Suprapubic skin (tissue), 4 donors: ENCODE results near the gene ALDH1L1. TPM values are rescaled to one million over a fixed set of nuclear protein-coding genes. Genes with fewer than 3 reads are reported as not detected.
A peak's percentile ranks its signal among the peaks of the same experiment; 100 is the strongest.

ENCODE experiments used
- DNase-seq, 2 donors: peaks; one replicate each; pipeline ENCODE4 v3.0.0-alpha.2; 2019; ENCODE audit warnings: low spot score in 2 of 2
- H3K27ac ChIP-seq: fragments of 200-600 bp; sonication (generic); one replicate; pipeline ENCODE4 v1.5.1; 2019
- H3K27me3 ChIP-seq: fragments of 200-600 bp; sonication (generic); one replicate; pipeline ENCODE4 v1.5.1; 2019
- H3K36me3 ChIP-seq: fragments of 200-600 bp; sonication (generic); one replicate; pipeline ENCODE4 v1.5.1; 2019
- H3K4me1 ChIP-seq: fragments of 200-600 bp; sonication (generic); one replicate; pipeline ENCODE4 v1.5.1; 2019
- H3K4me3 ChIP-seq: fragments of 200-600 bp; sonication (generic); one replicate; pipeline ENCODE4 v1.5.1; 2019; ENCODE audit warnings: mild to moderate bottlenecking
- H3K9me3 ChIP-seq: fragments of 200-600 bp; sonication (generic); one replicate; pipeline ENCODE4 v1.5.1; 2019
- EP300 ChIP-seq: sonication (generic); formaldehyde crosslinking; IDR thresholded peaks from one replicate; pipeline ENCODE4 v1.6.1; 2017; ENCODE audit warnings: antibody characterized with exemption
- POLR2A ChIP-seq, 2 donors: fragments of 450-650 bp; IDR thresholded peaks; one replicate each; pipeline ENCODE4 v1.6.1; 2017; ENCODE audit warnings: antibody characterized with exemption in 2 of 2, mild to moderate bottlenecking in 2 of 2, moderate library complexity in 2 of 2
- POLR2AphosphoS5 ChIP-seq, 3 donors: sonication (generic); formaldehyde crosslinking; IDR thresholded peaks; one replicate each; pipeline ENCODE4 v1.6.1; 2017; ENCODE audit warnings: antibody characterized with exemption in 3 of 3
- WGBS: methylation state at CpG from one replicate; pipeline ENCODE4 v1.1.5; 2018; 5-methylcytosine and 5-hydroxymethylcytosine counted together
- total RNA-seq, 4 donors: library from RNA; depleted of rRNA; stranded (reverse); fragments of >200 nt; gene quantifications; one replicate each; pipeline ENCODE4 v1.1.0, GENCODE V29; 2016
- TF ChIP-seq, protein P1 (sequence below), 2 donors: fragments of 200-600 bp in 1 of 2; fragments of 450-650 bp in 1 of 2; sonication (generic) in 1 of 2; IDR thresholded peaks; one replicate each; pipeline ENCODE4 v1.5.1; 2016 to 2019; ENCODE audit warnings: antibody characterized with exemption in 2 of 2, mild to moderate bottlenecking in 1 of 2, moderate library complexity in 1 of 2

Gene ALDH1L1
- total RNA-seq, 4 donors from 2014 or later: 5.1 to 8.5 (median 7.4) TPM

DNA sequence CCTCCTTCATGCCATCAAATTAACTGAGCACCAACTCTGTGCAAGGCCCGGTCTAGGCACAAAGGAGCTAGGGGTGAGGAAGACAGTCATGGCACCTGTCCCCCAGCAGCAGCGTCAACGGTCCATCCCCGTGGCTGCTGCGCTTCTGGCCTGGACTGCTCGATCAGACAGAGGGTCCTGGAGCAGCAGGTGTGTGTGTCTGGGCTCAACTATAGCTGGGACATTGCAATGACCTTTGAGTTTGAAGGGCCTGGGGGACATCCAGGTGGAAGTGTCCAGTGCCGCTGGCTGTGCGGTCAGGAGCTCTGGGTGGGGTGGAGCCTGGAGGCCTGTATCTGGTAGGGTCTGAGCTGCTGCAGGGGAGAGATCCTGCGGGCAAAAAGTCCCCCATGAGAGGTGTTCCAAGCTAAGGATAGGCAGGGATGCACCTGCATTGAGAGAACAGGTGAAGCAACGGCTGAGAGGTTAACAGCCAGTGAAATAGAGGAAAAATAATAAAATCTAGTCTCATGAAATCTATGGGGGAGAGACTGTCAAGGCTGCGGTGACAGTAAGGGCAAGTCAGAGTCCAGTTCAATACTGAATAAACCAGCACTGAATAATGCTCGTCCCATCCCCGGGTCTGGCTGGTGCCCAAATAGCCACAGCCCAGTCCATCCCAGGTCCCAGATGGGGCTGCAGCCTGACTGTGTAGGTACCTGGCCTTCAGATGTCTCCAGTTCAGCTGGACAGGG lies 71.1 kb downstream of the ALDH1L1 start:
- Histone ChIP-seq H3K27ac (no peak overlapping the region), H3K4me3 (no peak overlapping the region), H3K36me3 (no peaks in the 10 kb centered on the region), H3K9me3 (no peaks in the 10 kb centered on the region), H3K27me3 (no peaks in the 10 kb centered on the region), H3K4me1 (no peaks in the 10 kb centered on the region)
- WGBS: 90% methylated on average over 13 of the region's 13 CpGs
- DNase-seq: peak in 1 of 2 donors; percentile 21
- TF ChIP-seq POLR2AphosphoS5 (IDR thresholded peaks at IDR 0.05) (no peak), EP300 (no peak), POLR2A (IDR thresholded peaks at IDR 0.05) (no peak)
- TF ChIP-seq, protein P1, sequence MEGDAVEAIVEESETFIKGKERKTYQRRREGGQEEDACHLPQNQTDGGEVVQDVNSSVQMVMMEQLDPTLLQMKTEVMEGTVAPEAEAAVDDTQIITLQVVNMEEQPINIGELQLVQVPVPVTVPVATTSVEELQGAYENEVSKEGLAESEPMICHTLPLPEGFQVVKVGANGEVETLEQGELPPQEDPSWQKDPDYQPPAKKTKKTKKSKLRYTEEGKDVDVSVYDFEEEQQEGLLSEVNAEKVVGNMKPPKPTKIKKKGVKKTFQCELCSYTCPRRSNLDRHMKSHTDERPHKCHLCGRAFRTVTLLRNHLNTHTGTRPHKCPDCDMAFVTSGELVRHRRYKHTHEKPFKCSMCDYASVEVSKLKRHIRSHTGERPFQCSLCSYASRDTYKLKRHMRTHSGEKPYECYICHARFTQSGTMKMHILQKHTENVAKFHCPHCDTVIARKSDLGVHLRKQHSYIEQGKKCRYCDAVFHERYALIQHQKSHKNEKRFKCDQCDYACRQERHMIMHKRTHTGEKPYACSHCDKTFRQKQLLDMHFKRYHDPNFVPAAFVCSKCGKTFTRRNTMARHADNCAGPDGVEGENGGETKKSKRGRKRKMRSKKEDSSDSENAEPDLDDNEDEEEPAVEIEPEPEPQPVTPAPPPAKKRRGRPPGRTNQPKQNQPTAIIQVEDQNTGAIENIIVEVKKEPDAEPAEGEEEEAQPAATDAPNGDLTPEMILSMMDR (IDR thresholded peaks at IDR 0.05): no peak

DNA sequence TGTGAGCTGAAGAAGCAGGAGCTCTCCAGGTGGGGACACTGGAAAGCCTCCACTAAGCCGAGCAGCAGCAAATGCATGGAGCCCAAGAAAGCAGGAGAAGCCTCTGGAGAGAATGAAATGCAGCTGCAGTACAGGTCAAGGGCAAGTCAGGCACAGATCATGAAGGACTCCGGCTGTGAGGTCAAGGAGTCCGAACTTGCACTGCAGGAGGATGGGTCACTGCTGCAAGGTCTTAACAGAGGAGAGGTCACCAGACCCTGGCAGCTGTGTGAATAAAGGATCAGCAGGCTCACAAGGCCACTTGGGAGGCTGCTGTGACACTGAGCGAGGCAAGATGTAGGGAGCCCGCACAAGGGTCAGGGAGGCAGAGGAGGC lies 71.7 kb downstream of the ALDH1L1 start:
- TF ChIP-seq EP300: no peak
- TF ChIP-seq, protein P1 (IDR thresholded peaks at IDR 0.05): no peak
- TF ChIP-seq POLR2A (IDR thresholded peaks at IDR 0.05): no peak
- no peak for TF ChIP-seq POLR2AphosphoS5 (IDR thresholded peaks at IDR 0.05)
- no peaks in the 10 kb centered on the region for H3K4me1 ChIP-seq
- peak in 1 of 2 donors; percentile 45 for DNase-seq
- no peaks in the 10 kb centered on the region for H3K36me3 ChIP-seq
- H3K4me3 ChIP-seq: no peak overlapping the region
- 95% methylated on average over 5 of the region's 5 CpGs for WGBS
- H3K27me3 ChIP-seq: no peaks in the 10 kb centered on the region
- H3K27ac ChIP-seq: no peak overlapping the region
- H3K9me3 ChIP-seq: no peaks in the 10 kb centered on the region

DNA sequence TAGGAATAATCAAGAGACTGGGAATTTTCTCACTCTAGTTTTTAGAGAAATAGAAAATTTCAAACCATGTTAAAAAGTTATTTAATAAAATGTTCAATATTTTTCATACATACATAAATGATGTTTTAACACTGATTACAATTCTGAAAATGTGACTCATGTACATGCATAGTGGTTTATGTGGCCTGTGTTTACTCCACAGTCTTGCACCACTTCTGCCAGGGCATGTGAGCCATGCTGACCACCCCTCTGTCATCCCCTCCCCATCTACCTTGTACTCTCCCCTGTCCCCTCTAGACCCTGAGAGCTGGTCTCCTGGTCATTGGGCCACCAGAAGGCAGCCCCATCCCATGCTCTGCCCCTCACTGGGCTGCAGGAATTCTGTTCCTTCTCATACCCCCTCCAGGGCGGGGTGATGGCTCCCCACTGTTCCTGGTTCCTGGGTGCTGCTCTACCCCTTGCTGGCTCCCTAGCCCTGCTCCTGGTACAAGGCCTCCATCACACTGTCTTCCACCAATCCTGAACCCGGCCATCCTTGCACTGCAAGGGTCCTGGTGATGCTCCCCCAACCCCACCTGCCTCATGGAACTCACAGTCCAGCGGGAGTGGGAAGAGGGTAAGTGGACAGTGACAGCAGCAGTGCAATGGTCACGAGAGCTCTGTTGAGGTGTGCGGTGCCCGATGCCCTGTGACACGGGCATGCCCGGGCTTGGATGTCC lies 72.3 kb downstream of the ALDH1L1 start:
- no peaks in the 10 kb centered on the region for H3K4me1 ChIP-seq
- no peak overlapping the region for H3K27ac ChIP-seq

DNA sequence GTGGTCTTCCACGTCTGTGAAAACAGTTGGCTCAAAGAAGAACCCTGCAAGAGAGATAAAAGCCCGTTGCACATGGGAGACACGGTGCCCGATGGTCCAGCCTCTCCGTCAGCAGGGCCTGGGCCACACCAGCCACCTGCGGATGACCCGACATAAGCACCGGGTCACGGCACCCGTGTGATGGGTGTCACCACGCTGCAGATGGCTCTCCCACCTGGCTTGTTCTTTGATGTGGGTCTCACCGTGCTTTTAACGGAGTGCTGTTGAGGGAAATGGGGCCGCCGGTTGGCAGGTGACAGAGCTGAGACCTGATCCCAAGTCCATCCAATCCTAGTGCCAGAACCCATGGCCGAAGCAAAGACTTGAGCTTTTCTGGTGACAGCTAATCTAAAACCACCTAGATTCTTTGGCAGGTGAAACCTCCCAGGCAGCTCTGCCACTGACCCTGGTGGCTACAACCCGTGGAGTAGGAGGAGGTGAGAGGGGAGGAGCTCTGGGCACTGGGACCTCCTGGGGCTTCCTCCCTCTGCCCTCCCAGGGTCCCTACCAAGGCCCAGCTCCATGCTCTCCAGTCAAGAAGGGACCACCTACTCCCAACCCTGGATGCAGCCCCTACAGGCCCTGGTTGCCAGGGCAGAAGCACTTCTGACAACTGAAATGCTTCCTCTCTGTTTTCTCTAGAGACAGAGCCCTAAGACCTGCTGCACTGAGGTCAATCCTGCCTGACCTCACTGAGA lies 73.0 kb downstream of the ALDH1L1 start:
- 79% methylated on average over 3 of the region's 17 CpGs for WGBS

More for the DNA sequence above, 72.3 kb downstream of the ALDH1L1 start:
- Histone ChIP-seq H3K36me3 (no peaks in the 10 kb centered on the region), H3K27me3 (no peaks in the 10 kb centered on the region), H3K4me3 (no peak overlapping the region), H3K9me3 (no peaks in the 10 kb centered on the region)
- TF ChIP-seq POLR2AphosphoS5 (IDR thresholded peaks at IDR 0.05) (no peak), EP300 (no peak), POLR2A (IDR thresholded peaks at IDR 0.05) (no peak)
- TF ChIP-seq, protein P1 (IDR thresholded peaks at IDR 0.05): no peak
- DNase-seq: peak in 1 of 2 donors; percentile 48
- 91% methylated on average over 8 of the region's 8 CpGs for WGBS

More for the DNA sequence above, 73.0 kb downstream of the ALDH1L1 start:
- TF ChIP-seq, protein P1 (IDR thresholded peaks at IDR 0.05): no peak
- TF ChIP-seq POLR2A (IDR thresholded peaks at IDR 0.05) (no peak), EP300 (no peak), POLR2AphosphoS5 (IDR thresholded peaks at IDR 0.05) (no peak)
- Histone ChIP-seq H3K27ac (no peak overlapping the region), H3K4me3 (no peak overlapping the region), H3K27me3 (no peaks in the 10 kb centered on the region), H3K36me3 (no peaks in the 10 kb centered on the region), H3K4me1 (peaks cover 6% of the 10 kb centered on the region), H3K9me3 (no peaks in the 10 kb centered on the region)
- DNase-seq: peak in 1 of 2 donors; percentile 28
